Measurements from ENCODE around the gene ZKSCAN4. TPM values are rescaled to one million over a fixed set of nuclear protein-coding genes. Genes with fewer than 3 reads are reported as not detected.
A peak's percentile ranks its signal among the peaks of the same experiment; 100 is the strongest.

ZKSCAN4 gene
- total and polyA plus RNA-seq, 2 of the 8 experiments (the other 6 are each of a cell fraction or from before 2014, with no cell fraction given), result 2.2 to 6.6 TPM

GRCh38 chr6:28252009-28252975 lies at the start of gene ZKSCAN4 (continued):
- TF ChIP-seq CHD7 (IDR thresholded peaks at IDR 0.05; ENCODE audit: insufficient replicate concordance, low read length) (no peak), FOSL1 (IDR thresholded peaks at IDR 0.05; ENCODE audit: insufficient read depth, low read depth, low read length) (no peak), TBP (IDR thresholded peaks at IDR 0.05; ENCODE audit: low read depth, low read length) (peak; percentile 78; the same call in 1 of the 2 replicates), EGR1 (IDR thresholded peaks at IDR 0.05; ENCODE audit: borderline replicate concordance, low read depth, low read length) (peak; percentile 89), SIX5 (IDR thresholded peaks at IDR 0.05; ENCODE audit: low read depth, low read length) (no peak), TAF7 (optimal IDR thresholded peaks at IDR 0.05; ENCODE audit: borderline replicate concordance, low read depth, low read length) (no peak), CREB1 (IDR thresholded peaks at IDR 0.05) (peak; percentile 38; the same call in 1 of the 2 replicates), ATF3 (IDR thresholded peaks at IDR 0.05; ENCODE audit: insufficient read depth, low read depth, low read length) (no peak), KDM5A (IDR thresholded peaks at IDR 0.05; ENCODE audit: low read length) (peak; percentile 86; the same call in 1 of the 2 replicates)
